Esophagus mucosa (tissue), 1 donor: ENCODE data around the gene LAMA2. TPM values are rescaled to one million over a fixed set of nuclear protein-coding genes. Genes with fewer than 3 reads are reported as not detected.

Experiments
- ATAC-seq: fragments of 200-7000 bp; cut with Tn5 transposase; one replicate; pipeline ENCODE4 v1.9.1; 2020
- total RNA-seq: library from RNA; stranded (reverse); gene quantifications from one replicate; pipeline ENCODE4 v1.2.4, GENCODE V29; 2023
- donor health status: DM: yes; HTN: yes; CAD: no.

The LAMA2 gene, protein sequence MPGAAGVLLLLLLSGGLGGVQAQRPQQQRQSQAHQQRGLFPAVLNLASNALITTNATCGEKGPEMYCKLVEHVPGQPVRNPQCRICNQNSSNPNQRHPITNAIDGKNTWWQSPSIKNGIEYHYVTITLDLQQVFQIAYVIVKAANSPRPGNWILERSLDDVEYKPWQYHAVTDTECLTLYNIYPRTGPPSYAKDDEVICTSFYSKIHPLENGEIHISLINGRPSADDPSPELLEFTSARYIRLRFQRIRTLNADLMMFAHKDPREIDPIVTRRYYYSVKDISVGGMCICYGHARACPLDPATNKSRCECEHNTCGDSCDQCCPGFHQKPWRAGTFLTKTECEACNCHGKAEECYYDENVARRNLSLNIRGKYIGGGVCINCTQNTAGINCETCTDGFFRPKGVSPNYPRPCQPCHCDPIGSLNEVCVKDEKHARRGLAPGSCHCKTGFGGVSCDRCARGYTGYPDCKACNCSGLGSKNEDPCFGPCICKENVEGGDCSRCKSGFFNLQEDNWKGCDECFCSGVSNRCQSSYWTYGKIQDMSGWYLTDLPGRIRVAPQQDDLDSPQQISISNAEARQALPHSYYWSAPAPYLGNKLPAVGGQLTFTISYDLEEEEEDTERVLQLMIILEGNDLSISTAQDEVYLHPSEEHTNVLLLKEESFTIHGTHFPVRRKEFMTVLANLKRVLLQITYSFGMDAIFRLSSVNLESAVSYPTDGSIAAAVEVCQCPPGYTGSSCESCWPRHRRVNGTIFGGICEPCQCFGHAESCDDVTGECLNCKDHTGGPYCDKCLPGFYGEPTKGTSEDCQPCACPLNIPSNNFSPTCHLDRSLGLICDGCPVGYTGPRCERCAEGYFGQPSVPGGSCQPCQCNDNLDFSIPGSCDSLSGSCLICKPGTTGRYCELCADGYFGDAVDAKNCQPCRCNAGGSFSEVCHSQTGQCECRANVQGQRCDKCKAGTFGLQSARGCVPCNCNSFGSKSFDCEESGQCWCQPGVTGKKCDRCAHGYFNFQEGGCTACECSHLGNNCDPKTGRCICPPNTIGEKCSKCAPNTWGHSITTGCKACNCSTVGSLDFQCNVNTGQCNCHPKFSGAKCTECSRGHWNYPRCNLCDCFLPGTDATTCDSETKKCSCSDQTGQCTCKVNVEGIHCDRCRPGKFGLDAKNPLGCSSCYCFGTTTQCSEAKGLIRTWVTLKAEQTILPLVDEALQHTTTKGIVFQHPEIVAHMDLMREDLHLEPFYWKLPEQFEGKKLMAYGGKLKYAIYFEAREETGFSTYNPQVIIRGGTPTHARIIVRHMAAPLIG (N-terminal part only)
- 3.1 TPM for total RNA-seq

DNA sequence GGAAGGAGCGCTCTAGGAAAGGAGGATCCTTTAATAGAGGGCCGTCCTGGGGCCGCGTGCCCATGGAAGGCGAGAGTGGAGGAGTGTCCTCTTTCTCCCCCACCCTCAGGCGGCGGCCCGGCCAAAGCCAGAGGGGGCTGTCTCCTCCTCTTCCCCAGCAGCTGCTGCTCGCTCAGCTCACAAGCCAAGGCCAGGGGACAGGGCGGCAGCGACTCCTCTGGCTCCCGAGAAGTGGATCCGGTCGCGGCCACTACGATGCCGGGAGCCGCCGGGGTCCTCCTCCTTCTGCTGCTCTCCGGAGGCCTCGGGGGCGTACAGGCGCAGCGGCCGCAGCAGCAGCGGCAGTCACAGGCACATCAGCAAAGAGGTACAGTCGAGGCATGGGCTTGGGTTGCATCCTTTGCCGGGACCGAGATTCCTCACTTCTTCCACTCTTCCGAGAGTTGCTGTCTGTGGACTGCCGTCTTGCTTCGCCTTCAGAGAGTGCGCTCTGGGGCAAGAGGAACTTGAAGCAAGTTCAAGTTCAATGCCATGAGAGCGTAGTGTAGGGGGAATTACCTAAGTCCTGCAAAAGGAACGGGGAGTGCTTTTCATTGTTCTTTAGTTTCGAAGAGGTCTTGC is at the start of gene LAMA2:
LAMA2 (plus strand) TSS at position 148 of the 621 bp plus-strand sequence; CDS start at position 256, 108 bp downstream.
- ATAC-seq: peak; percentile 35

GRCh38 chr6:128836761-128837160 is 46.2 kb upstream of the LAMA2 start:
- no peak for ATAC-seq

GRCh38 chr6:128841518-128841917 is 41.4 kb upstream of the LAMA2 start:
- no peak for ATAC-seq

- ATAC-seq: no peak
Measured at GRCh38 chr6:128844598-128844997, 38.3 kb upstream of the LAMA2 start.

DNA sequence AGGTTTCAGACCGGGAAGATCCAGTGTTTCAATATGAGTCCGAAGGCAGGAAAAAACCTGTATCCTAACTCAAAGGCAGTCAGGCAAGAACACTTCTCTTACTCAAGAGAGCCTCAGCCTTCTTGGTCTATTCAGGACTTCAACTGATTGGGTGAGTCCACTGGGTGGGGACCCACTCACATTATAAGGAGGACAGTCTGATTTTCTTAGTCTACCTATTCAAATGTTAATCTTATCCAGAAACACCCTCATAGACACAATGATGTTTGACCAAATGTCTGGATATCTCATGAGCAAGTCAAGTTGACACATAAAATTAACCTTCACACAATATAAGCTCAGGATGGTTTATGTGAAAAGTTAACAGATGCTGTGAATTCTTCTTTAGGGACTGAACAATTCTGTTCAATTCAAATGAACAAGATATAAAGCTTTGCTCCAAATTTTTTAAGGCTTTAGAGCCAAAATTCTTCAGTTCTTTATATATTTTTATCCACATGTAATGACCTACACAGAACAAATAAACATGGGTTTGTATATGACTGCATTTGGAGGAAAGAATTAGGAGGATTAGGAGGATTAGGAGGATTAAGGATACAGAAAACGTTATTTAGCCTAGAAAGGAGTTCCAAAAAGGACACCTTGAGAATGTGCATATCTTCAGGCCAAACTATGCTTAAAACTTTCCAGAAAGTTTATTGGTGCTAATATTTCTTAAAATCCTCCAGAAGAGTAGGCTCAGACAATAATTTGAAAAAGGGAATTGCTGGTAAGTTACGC is 35.3 kb upstream of the LAMA2 start:
- no peak for ATAC-seq

- no peak for ATAC-seq
Measured at GRCh38 chr6:128848212-128848935, 34.6 kb upstream of the LAMA2 start.

- no peak for ATAC-seq
Measured at GRCh38 chr6:128855581-128856085, 27.3 kb upstream of the LAMA2 start.

DNA sequence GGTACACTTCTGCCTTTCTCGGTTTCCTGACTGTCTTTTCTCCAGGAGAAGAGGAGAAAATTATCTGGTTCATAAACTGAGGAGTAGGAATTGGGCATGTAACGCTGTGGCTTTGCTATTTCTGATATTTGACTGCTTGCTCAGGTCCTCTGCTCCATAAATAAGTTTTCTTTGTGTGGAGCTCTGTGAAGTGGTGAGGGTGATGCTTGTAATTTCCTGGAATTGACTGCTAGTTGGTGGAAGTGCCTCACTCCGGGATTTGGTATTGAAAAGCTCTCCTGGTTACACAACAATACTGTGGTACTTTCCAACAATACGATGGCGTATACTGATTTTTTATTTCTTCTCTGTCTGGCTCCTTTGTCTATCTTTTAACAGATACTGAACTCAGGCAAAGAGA is 25.1 kb upstream of the LAMA2 start:
- ATAC-seq: no peak

DNA sequence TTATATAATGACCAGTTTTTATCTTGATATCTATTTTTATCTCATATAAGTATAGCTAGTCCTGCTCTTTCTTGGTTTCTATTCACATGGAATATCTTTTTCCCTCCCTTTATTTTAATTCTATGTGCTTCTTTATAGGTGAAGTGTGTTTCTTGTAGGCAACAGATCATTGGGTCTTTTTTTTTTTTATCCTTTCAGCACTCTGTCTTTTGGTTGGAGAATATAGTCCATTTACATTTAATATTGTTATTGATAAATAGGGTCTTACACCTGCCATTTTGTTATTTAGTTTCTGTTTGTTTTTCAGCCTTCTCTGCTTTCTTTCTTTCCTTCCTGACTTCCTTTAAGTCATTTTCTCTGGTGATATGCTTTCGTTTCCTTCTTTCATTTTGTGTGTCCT is 22.2 kb upstream of the LAMA2 start:
- ATAC-seq: no peak

GRCh38 chr6:128863983-128864382 is 19.0 kb upstream of the LAMA2 start:
- no peak for ATAC-seq

GRCh38 chr6:128870746-128871145 is 12.2 kb upstream of the LAMA2 start:
- no peak for ATAC-seq

DNA sequence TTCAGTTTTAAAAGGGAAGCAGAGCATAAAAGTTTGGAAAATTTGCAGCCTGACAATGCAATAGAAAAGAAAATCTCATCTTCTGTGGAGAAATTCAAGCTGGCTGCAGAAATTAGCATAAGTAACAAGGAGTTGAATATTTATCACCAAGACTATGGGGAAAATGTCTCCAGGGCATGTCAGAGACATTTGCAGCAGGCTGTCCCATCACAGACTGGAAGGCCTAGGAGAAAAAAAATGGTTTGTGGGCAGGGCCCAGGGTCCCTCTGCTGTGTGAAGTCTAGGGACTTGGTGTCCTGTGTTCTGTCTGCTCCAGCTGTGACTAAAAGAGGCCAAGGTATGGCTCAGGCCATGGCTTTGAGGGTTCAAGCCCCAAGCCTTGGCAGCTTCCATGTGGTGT is 8.1 kb upstream of the LAMA2 start:
- ATAC-seq: no peak

- ATAC-seq: no peak
Measured at GRCh38 chr6:128882560-128882959, 378 bp upstream of the LAMA2 start.

- ATAC-seq: no peak
Measured at GRCh38 chr6:128883906-128884305, 968 bp downstream of the LAMA2 start.

DNA sequence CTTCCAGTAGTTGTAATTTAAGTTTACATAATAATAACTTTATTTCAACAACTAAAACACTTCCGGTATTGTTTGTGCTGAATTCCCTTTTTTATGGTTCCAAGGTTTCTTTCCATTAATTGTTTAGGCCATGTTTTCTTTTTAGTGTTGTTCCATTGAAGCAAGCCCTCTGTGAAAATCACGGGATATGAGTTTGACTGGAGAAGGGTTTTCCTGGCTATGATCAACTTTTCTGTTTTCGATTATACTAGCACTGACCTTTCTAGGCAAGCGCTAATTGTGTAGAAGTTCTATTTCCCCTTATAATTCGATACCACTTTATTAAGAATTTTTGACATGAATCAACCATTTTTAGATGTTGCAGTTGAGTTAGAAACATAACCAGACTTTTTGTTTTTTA is 2.4 kb downstream of the LAMA2 start:
- no peak for ATAC-seq

DNA sequence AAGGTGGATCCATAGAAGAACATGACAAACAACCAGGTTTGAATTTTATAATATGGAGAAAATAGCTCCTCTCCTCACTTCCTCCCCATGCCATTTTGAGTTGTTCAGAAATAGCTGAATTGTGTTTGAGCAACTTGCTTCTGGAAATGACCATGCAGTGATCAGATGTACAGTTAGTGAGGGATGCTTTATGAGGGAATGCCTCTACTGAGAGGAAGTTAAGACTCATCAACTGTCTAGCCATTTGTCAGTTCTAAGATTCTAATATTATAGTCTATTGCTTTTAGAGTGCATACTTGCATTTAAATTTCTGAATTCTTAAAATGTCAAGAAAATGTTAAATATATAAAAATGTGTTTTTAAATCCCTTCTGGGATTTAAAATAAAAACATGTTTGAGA is 3.8 kb downstream of the LAMA2 start:
- ATAC-seq: no peak

- ATAC-seq: no peak
Measured at GRCh38 chr6:128888444-128889175, 5.7 kb downstream of the LAMA2 start.

DNA sequence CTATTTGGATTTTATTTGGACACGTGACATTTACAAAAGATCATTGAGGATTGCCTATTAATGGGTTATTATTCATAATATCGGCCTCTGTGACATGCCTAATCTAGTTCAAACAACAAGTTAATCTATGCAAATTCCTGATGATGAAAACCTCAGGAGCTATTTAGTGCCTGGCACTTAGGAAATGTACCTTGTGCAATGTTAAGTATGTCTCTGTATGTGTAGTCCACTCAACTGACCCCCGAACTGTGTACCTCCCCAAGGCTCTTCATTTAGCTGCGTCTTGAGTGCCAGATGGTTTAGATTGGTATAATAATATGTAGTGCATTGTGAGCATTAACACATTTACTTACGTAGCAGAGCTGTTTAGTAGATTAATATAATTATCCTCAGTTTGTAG is 6.9 kb downstream of the LAMA2 start:
- ATAC-seq: no peak

DNA sequence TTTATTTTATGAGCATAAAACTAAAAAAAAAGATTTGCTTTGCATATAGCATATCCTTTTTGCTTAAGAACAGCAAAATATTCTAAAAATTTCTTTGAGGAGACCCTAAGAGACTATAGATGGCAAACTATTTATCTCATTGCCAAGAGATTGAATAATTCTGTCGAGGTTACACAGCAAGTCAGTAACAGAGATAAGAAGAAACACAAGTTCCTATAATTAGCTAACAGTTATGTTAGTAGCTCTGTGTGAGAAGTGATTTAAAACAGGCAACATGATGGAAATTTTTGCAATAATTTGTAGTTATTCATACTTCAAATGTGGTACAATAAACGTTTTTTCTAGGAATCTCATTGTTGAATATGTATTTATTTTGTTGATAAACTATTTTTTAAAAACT is 9.1 kb downstream of the LAMA2 start:
- ATAC-seq: no peak
